ENCODE data around the gene ITGBL1.

Gene ITGBL1

GRCh38 chr13:101645871-101646270, 193.4 kb downstream of the ITGBL1 start:
- TF ChIP-seq CTCF (IDR thresholded peaks at IDR 0.05; ENCODE audit: low read length, missing control alignments): no peak
- no peak for DNase-seq (ENCODE audit: low read depth)
- no peak overlapping the region for H3K4me3 ChIP-seq (replicated peaks; ENCODE audit: low read depth, low read length)

GRCh38 chr13:101647760-101648159, 195.3 kb downstream of the ITGBL1 start:
- TF ChIP-seq CTCF (IDR thresholded peaks at IDR 0.05; ENCODE audit: low read length, missing control alignments): no peak
- no peak overlapping the region for H3K4me3 ChIP-seq (replicated peaks; ENCODE audit: low read depth, low read length)

GRCh38 chr13:101648766-101649487, 196.5 kb downstream of the ITGBL1 start:
- TF ChIP-seq CTCF (IDR thresholded peaks at IDR 0.05; ENCODE audit: low read length, missing control alignments): no peak
- no peak overlapping the region for H3K4me3 ChIP-seq (replicated peaks; ENCODE audit: low read depth, low read length)
- no peak for DNase-seq (ENCODE audit: low read depth)

More at GRCh38 chr13:101647760-101648159, 195.3 kb downstream of the ITGBL1 start:
- DNase-seq (ENCODE audit: low read depth): no peak

- H3K4me3 ChIP-seq (replicated peaks; ENCODE audit: low read depth, low read length): no peak overlapping the region
- peak; percentile 72 for DNase-seq (ENCODE audit: low read depth)
- TF ChIP-seq CTCF (IDR thresholded peaks at IDR 0.05; ENCODE audit: low read length, missing control alignments): no peak
Observed at GRCh38 chr13:101649488-101650126, 197.1 kb downstream of the ITGBL1 start.

- TF ChIP-seq CTCF (IDR thresholded peaks at IDR 0.05; ENCODE audit: low read length, missing control alignments): no peak
- H3K4me3 ChIP-seq (replicated peaks; ENCODE audit: low read depth, low read length): no peak overlapping the region
- peak; percentile 53 for DNase-seq (ENCODE audit: low read depth)
Observed at GRCh38 chr13:101654883-101655282, 202.4 kb downstream of the ITGBL1 start.

- no peak for DNase-seq (ENCODE audit: low read depth)
- TF ChIP-seq CTCF (IDR thresholded peaks at IDR 0.05; ENCODE audit: low read length, missing control alignments): no peak
- H3K4me3 ChIP-seq (replicated peaks; ENCODE audit: low read depth, low read length): no peak overlapping the region
Observed at GRCh38 chr13:101655435-101655834, 203.0 kb downstream of the ITGBL1 start.

All from fibroblast of pulmonary artery (primary cell).